ENCODE measurements around the gene PSMC5.

Gene PSMC5

DNA sequence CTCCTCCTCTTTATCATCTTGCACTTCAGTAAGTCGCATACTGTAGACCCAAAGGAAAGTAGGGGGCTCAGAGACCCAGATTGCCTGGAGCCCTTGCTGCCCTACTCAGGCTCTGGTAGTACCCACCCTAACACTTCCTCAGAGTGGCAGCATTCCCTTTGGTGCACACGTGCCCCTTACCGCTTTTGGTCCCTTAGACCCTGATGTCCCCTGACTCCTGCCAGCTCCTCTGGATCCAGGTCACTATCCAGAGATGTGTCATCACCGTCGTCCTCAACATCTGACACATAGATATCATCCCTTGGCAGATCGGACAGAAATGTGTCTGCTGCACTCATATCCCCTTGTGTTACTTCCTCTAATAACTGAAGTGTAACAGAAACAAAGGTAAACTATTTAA lies 5.4 kb upstream of the PSMC5 start:
- DNase-seq = no peak

DNA sequence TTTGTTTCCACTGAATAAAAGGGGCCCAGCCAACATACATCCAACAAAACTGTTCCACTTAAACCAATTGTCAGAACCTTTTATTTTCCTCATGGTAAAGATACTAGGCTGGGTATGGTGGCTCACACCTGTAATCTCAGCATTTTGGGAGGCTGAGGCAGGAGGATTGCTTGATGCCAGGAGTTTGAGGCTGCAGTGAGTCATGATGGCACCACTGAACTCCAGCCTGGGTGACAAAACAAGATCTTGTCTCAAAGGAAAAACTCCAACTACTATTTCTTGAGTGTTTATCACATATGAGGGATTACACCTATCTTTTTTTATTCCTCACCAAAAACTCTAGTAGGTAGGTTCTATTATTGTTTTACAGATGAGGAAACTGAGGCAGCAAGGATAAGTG lies 4.7 kb upstream of the PSMC5 start:
- DNase-seq = no peak

DNA sequence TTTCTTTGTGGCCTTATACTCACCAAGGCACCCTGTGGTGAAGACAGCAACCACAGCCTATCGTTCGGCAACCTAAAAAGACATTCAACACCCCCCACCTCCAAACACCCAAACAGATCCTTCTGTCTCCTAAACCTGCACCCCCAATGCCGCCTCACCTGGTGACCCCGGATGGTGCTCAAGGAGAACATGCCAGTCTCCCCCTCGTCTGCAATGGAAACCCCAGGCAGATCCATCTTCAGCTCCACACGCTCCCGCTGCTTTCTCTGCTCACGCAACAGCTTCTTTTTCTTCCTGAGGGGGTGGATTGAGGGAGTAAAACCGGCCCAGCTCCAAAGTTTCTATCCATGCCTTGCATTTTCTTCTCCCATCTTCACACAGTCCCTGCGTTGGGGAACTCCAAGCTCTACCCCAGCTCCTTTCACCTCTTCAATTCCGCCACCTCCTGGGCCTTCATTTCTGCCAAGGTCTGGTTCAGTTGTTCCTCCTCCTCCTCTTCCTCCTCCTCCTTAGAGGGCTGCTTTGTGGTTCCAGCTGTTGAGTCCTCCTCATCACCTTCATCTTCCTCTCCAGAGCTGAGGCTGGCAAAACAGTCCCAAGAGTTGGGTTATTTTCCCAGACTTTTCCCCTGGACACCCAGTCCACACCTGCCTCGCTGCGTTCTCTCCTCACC lies 3.4 kb upstream of the PSMC5 start:
- no peak for DNase-seq

DNA sequence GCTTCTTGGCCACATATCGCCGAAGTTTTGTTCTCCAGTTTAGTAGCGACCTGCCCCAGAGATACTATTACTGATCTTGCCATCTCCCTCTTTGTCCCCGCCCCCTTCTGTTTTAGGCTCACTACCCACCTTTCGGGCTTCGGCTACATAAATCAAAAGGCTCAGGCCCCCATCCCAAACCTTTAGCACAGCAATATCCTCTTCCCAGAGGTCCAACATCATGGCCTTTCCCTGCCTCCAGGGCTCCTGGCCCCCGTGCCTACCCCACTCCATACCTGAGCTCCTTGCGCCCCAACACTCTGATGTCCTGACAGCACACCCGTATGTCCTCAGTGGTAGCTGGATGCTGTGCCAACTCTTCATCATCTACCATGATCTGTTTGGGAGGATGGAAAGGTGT lies 2.9 kb upstream of the PSMC5 start:
- DNase-seq = no peak

DNA sequence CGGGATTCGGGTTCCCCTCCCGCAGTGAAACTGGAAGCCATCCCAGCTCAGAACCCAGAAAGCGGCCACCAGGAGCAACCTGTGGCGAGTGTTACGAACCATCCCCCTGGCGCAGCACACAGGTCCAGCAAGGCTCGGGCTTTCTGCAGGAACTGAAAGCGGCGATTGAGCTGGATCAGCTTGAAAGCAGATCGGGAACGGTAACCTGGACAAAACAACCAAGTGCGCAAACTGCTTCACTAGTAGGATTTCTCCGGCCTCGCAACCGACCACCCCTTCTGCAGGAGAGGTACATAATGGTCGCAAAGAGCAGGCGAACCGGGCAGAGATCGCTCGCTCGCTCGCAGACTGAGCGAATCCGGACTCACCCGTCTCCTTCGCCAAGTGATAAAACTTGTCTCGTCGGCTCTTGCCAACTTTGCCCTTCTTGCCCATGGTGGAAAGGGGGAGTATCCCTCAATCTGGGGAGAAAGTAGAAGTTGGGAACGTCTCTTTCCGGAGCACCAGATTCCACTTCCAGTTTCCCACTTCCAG lies 696 bp upstream of the PSMC5 start:
- no peak for DNase-seq

DNA sequence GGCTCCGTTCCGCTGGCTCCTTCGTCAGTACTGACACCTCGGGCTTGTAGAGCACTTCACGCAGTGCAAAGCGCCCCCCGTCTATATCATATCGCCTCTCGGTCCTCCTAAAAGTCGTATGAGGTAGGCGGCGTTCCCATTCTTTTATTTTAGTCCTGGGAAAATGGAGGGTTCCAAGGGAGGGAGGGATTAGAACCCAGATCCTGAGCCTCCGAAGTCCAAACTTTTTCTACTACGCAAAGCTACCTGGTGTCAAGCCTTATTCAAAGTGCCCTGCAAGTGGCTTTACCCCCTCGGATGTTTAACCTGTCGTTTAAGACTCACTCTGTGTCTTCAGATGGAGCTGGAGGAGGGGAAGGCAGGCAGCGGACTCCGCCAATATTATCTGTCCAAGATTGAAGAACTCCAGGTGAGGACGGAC lies 580 bp downstream of the PSMC5 start:
- DNase-seq = no peak

DNA sequence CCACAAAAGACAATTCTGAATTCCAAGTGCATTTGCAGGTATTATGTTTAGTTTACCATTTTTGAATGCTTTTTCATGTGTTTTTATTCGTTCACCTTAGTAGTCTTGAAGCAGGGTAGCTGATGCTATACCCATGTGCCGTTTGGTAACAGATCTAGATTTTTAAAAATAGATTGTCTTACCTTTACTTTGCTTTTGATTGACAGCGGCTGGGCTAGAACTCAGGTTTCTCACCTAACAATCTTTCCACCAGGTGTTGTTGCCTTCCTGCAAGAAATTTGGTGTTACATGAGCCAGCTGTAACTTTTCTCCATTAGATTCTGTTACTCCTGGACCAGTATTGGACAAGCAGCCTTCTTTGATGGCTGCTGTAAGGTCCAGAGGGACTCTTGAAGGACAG lies 1.7 kb downstream of the PSMC5 start:
- no peak for DNase-seq

DNA sequence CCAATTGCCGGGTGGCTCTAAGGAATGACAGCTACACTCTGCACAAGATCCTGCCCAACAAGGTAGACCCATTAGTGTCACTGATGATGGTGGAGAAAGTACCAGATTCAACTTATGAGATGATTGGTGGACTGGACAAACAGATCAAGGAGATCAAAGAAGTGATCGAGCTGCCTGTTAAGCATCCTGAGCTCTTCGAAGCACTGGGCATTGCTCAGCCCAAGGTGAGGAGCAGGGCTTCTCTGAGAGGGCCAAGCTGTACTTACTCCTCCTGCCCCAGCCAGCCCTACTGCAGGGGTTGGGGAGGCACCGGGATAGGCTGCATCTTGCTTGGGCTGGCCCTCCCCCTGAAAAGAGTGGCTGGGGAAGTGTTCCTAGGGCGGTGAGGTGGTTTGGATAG lies 3.0 kb downstream of the PSMC5 start:
- DNase-seq = no peak

DNA sequence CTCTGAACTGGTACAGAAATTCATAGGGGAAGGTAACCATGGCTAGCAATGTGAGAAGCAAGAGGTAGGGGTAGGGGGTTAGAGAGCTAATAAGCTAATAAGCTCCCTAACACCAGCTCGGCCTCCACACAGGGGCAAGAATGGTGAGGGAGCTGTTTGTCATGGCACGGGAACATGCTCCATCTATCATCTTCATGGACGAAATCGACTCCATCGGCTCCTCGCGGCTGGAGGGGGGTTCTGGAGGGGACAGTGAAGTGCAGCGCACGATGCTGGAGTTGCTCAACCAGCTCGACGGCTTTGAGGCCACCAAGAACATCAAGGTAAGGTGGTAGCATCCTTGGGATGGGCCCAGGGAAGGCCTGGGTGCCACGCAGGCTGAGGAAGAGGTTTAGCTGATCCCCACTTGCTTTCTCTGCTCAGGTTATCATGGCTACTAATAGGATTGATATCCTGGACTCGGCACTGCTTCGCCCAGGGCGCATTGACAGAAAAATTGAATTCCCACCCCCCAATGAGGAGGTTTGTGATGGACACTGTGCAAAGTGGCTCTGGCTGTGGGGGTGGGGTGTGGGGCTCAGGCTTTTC lies 3.8 kb downstream of the PSMC5 start:
- DNase-seq = no peak

DNA sequence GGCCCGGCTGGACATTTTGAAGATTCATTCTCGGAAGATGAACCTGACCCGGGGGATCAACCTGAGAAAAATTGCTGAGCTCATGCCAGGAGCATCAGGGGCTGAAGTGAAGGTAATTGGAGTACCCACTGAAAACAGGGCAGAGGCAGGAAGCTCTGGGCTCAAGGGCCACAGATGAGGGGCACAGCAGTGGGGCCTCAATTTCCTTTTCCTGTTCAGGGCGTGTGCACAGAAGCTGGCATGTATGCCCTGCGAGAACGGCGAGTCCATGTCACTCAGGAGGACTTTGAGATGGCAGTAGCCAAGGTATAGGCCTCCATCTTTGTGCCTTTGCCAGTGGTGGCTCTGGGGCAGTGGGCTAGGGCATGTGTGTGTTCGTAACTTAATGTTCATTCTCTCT lies 4.3 kb downstream of the PSMC5 start:
- no peak for DNase-seq

DNA sequence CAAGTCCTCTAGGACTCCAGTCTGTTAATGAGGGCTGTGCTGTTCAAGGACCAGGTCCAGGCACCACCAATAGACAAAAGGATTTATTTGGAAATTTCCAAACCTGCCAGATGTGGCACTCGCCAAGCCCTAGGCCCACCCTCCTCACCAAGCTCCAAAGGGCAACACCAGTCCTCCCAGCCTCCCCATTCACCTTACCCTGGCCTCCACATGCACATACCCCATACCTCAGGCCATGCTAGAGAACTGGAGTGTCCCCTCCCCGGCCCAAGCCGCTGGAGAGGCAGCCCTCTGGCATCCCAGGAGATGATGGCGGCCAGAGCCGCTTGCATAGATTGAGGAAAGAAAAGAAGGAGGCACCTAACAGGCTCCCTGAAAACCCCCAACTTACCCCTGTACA lies 4.8 kb downstream of the PSMC5 start:
- no peak for DNase-seq

DNA sequence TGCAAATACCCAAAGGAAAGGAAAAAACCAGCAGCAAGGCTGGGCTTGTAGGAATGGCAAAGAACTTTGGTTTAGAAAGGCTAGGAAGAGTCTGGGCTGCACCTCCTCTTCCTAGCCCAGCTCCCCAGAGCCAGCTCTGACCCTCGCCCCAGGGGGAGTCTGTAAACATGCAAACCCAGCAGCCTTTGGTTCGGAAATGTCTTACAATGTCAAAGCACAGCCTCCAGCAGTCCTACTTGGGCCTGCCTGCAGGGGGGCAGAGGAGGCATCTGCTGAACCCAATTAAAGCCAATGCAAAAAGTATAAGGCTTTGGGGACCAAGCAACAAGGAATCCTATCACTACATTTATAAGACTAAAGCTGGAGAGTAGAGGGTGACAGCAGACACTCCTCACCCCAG lies 5.2 kb downstream of the PSMC5 start:
- no peak for DNase-seq

DNA sequence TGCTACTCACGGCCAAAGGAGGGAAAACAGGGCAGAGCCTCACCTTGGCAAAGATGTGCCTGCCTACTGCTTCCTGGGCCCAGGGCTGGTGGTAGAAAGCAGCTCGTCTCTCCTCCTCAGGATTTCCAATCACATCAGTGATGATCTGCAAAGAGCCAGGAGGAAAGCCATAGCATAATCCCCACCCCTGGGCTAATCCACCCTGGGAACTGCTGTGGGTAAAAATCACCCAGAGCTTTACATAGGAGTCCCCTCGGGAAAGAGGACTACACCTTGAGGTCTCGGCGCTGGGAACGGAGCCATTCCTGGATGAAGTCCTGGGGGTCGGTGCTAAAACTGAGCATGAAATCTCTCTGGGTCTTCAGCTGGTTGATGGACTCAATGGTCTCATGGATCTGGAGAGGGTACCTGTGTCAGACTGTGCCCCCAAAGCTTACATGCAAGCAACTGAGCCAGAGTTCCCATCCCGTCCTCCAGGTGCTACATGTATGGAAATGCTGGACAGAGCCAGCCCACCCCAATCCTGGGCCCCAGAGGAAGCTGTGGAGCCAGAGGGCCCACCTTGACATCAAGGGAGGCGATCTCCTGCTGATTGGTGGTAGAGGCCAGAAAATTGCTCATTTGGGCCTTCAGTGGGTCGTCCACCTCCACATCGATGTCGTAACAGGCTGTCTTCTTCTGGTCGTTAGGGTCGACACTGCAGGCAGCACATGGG lies 6.0 kb downstream of the PSMC5 start:
- no peak for DNase-seq

DNA sequence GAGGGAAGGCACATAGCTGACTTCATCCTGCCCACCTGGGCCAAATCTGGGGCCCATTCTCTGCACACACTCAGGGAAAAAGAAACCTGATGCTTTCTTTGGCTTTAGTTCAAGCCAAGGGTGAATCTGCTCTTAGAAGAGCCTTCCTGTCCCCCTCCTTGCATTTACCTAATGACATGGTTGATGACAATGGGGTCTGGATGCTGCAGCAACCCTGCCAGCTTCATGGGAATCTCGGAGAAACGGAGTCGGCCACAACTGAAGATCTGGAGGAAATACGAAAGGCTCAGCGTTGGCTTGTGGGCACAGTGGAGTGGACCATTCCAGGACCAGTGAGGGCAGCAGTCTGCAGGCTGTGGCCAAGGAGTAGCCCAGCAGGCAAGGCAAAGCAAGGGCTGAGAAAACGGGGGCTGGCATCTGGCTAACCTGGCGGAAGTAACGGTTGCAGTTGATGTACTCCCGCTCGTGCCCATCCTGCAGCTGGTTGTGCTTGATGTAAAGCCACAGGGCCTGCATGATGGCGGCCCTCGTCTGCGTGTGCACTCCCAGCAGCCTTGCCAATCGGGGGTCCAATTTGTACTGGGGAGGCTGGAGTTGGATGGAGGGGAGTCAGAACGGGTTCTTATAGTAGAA lies 6.6 kb downstream of the PSMC5 start:
- DNase-seq = no peak

DNA sequence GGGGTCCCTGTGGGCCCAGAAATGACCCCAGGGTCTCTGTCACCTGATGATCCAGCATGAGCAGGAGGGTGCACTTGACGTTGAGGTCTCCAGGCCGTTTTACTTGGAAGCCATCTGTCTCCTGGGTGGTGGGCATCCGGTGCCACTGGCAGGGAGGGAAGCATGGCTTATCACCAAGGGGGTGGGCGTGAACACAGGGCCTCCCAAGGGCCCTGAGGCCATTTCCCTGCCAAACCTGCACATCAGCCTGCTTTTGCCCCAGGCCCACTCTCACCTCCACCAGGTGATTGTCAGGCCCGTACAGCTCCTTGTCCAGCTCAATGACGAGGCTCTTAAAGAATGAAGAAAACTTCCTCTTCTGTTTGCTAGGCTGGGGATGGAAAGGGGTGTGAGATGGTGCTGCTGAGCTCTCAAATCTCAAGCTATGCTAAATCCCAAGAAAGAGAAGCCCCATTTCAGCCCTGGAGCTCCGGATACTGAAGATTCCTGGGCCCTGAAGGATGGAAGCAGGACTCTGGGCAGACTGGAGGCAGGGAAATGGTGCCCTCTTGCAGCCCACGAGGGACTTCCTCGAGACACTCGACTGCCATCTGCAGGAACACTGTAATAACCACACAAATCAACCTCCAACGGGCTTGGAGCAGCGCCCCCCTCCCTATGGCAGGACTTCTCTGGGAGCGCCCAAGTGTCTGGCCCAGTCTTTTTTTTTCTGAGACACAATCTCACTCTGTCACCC lies 7.4 kb downstream of the PSMC5 start:
- DNase-seq = peak; percentile 58

DNA sequence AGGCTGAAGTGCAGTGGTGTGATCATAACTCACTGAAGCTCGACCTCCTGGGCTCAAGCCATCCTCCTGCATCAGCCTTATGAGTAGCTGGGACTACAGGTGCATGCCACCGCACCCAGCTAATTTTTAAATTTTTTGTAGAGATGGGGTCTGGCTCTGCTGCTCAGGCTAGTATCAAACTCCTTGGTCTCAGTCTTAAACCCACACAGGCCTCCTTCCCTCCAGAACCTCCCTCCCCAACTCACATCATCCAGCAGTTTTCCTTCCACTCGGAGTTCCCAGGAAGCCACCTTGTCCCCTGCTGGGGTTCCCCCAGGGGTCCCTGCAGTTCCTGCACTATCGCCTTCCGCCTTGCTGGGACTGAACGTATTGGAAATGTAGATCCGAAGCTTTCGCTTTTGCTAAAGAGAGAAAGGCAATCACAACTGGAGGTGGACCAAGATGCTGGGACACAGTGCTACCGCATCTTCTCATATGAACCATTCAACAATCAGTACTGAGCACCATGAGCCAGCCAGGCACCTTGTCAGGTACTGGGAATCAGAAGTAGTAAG lies 8.0 kb downstream of the PSMC5 start:
- DNase-seq = no peak

DNA sequence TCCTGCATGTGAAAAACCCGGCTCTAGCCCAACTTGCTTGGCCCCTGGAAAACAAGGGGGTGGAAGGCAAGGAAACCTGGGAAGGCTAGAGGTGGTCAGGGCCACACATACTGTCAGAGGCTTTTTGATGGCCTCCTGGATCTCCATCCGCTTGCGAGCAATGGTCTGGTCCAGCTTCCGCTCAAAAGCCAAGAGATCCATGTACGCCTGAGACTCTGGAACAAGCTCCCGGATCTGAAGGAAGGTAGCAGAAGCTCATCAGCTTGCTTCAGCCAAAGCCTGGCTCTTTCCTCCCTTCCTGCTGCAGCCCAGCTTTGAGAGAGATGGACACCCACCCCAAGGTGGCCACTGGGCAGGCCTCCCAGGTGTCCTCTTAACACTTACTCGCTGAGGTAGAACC lies 9.6 kb downstream of the PSMC5 start:
- DNase-seq = no peak

DNA sequence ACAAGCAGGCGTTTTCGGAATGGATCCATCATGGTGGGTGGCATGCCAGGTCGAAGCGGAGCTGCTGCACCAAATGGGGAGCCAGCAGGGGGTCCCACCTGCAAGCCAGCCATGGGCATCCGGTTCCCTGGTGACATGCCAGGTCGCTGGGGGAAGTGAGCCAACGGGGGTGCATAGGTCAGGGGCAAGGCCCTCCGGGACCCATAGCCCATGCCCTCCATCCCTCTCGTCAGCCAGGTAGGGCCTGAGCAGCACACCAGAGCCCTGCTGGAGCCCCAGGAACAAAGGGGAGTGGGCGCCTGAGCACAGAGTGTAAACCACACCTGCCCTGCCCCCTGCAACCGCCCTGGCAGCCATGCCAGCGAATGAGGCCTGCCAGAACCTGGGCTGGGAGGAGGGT lies 10.2 kb downstream of the PSMC5 start:
- DNase-seq = no peak

DNA sequence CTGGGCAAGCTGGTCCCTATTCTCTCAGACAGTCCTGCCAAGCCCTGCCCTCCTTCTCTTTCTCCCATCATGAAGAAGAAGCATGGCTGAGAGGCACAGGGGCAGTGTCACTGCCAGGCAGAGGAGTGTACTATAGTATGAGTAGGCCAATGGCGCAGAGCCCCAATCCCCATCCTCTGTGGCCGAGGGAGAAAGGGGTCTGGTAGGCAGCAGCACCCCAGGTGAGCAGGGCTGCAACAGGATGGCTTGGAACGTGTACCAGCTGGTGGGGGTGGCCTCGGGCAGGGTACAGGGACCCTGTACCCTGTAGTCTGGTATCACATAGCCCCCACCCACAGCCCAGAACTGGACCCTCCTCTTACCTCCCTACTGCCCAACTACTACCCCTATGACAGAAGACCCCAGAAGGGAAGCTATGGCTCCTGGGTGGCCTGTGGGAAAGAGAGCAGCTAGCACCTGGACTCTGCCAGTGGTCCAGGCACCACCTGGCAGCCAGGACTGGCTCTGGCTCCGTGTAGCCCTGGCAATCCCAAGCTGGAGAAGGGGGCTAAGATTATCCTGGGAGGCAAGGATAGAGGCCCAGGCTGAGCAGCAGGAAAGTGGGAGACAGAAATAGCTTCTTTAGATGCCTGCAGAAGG lies 10.8 kb downstream of the PSMC5 start:
- no peak for DNase-seq

DNA sequence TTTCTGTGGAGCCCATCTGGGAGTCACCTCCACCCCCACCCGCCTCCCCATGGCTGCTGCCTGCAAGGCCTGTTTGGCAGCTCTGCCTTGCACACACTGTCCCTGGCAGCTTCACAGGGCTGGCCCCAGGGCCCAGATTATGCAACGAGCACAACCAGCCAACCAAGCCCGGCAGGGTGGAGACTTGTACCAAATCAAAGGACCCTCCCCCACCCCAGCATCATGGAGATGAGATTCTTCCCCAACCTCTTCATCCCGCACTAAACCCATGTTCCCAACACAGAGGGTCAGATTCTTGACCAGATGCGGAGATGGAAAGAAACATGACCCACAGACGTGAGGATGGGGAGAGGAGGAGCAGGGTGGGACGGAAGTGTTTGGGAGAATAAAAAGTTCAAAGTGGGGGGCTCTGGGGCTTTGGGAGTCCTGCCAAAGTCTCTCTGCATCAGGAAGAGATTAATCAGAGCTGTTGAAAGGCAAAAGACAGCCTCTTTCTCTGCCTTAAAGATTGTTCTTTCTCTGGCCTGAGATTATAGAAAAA lies 11.5 kb downstream of the PSMC5 start:
- peak; percentile 82 for DNase-seq

DNA sequence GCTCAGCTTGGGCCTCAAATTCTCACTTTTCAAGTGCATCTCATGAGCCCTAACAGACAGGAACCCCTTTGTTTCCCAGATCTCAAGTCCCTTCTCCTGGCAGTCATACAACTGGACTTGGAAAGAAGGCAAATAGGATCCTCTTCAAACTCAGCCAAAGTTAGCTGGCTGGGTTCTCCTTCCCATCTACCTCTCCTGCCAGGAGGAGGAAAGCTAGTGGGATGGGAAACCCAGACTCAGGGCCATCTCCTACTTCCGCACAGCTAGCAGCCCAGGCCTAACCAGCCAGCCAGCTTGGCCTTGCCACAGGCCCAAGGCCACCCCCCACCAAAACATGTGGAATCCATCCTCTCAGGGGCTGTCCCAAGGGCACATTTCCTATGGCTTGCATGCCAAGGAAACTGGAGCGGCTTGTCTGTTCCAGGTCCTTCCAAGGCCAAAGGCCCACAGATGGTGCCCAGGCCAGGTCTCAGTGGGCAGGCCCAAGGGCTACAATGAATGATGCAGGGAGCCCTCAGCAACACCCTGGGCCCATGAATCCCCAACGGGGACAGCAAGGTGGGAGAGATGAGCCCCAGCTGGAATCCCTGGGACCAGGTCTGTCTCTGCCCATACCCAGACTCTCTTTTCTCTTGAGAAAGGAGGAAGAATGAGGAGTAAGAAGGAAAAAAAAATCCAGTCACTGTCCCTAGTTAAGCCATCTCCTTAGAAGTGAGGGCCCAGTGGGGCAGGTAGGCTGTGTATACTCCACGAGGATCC lies 13.5 kb downstream of the PSMC5 start:
- DNase-seq = peak; percentile 52
